H9 (cell line): ENCODE measurements around the gene FCSK. TPM values are rescaled to one million over a fixed set of nuclear protein-coding genes. Genes with fewer than 3 reads are reported as not detected.

Source experiments
- DNase-seq: peaks from one replicate; pipeline ENCODE4 v3.0.0-alpha.2; 2017
- H2AFZ ChIP-seq: one replicate; pipeline ENCODE4 v1.6.1; 2013; ENCODE audit warnings: mild to moderate bottlenecking, low read length, control low read depth, moderate library complexity
- H2AK5ac ChIP-seq: 2 replicates; pipeline ENCODE4 v1.6.1; 2013; ENCODE audit warnings: low read length, control low read depth, mixed read lengths; ENCODE audit not compliant: insufficient read length
- H2BK120ac ChIP-seq: one replicate; pipeline ENCODE4 v1.6.1; 2013; ENCODE audit warnings: low read depth, mild to moderate bottlenecking, low read length, control low read depth, inconsistent platforms; ENCODE audit not compliant: poor library complexity, severe bottlenecking
- H2BK12ac ChIP-seq: 2 replicates; pipeline ENCODE4 v1.6.1; 2013; ENCODE audit warnings: low read length, control low read depth, mixed read lengths, low read depth; ENCODE audit not compliant: insufficient read length
- H2BK15ac ChIP-seq: 2 replicates; pipeline ENCODE4 v1.6.1; 2013; ENCODE audit warnings: low read depth, low read length, control low read depth
- H2BK20ac ChIP-seq: one replicate; pipeline ENCODE4 v1.6.1; 2013; ENCODE audit warnings: low read depth, mild to moderate bottlenecking, low read length, control low read depth, inconsistent platforms; ENCODE audit not compliant: poor library complexity, severe bottlenecking
- H2BK5ac ChIP-seq: 2 replicates; pipeline ENCODE4 v1.6.1; 2013; ENCODE audit warnings: low read length, control low read depth, mixed read lengths; ENCODE audit not compliant: insufficient read length
- H3K14ac ChIP-seq: 2 replicates; pipeline ENCODE4 v1.6.1; 2013; ENCODE audit warnings: low read length, control low read depth; ENCODE audit not compliant: insufficient read depth
- H3K18ac ChIP-seq: 2 replicates; pipeline ENCODE4 v1.6.1; 2013; ENCODE audit warnings: low read depth, mild to moderate bottlenecking, mixed read lengths, low read length, control low read depth; ENCODE audit not compliant: insufficient read length
- H3K23ac ChIP-seq: 2 replicates; pipeline ENCODE4 v1.6.1; 2013; ENCODE audit warnings: low read length, control low read depth, mixed read lengths, low read depth; ENCODE audit not compliant: insufficient read length
- H3K23me2 ChIP-seq: 2 replicates; pipeline ENCODE4 v1.6.1; 2013; ENCODE audit warnings: low read depth, mild to moderate bottlenecking, mixed read lengths, low read length, control low read depth; ENCODE audit not compliant: insufficient read length, poor library complexity, severe bottlenecking
- H3K27ac ChIP-seq: 2 replicates; pipeline ENCODE4 v1.5.1; 2013; ENCODE audit warnings: low read length, control low read depth, mixed read lengths, low read depth; ENCODE audit not compliant: insufficient read length
- H3K27me3 ChIP-seq: 2 replicates; pipeline ENCODE4 v1.6.1; 2013; ENCODE audit warnings: low read length, control low read depth, inconsistent platforms; ENCODE audit not compliant: insufficient read depth
- H3K4ac ChIP-seq: 2 replicates; pipeline ENCODE4 v1.6.1; 2013; ENCODE audit warnings: low read depth, mild to moderate bottlenecking, control low read depth, inconsistent platforms, low read length, moderate library complexity
- H3K4me1 ChIP-seq: 2 replicates; pipeline ENCODE4 v1.6.1; 2013; ENCODE audit warnings: low read length, control low read depth, inconsistent platforms; ENCODE audit not compliant: insufficient read depth
- H3K4me2 ChIP-seq: 2 replicates; pipeline ENCODE4 v1.6.1; 2013; ENCODE audit warnings: low read length, control low read depth, mixed read lengths; ENCODE audit not compliant: insufficient read length, insufficient read depth
- H3K56ac ChIP-seq: 2 replicates; pipeline ENCODE4 v1.6.1; 2013; ENCODE audit warnings: low read depth, mild to moderate bottlenecking, mixed read lengths, low read length, control low read depth; ENCODE audit not compliant: insufficient read length
- H3K79me1 ChIP-seq: 2 replicates; pipeline ENCODE4 v1.6.1; 2013; ENCODE audit warnings: low read depth, mild to moderate bottlenecking, moderate library complexity, low read length, control low read depth, inconsistent platforms; ENCODE audit not compliant: insufficient read depth, poor library complexity, severe bottlenecking
- H3K79me2 ChIP-seq: 2 replicates; pipeline ENCODE4 v1.6.1; 2013; ENCODE audit warnings: low read length, control low read depth, inconsistent platforms; ENCODE audit not compliant: insufficient read depth
- H3K9ac ChIP-seq: 2 replicates; pipeline ENCODE4 v1.6.1; 2013; ENCODE audit warnings: low read length, control low read depth, mixed read lengths; ENCODE audit not compliant: insufficient read length; ENCODE audit errors: extremely low read depth
- H3K9me3 ChIP-seq: one replicate; pipeline ENCODE4 v1.6.1; 2013; ENCODE audit warnings: low read depth, low read length, inconsistent platforms; ENCODE audit not compliant: control insufficient read depth
- H3T11ph ChIP-seq: one replicate; pipeline ENCODE4 v1.6.1; 2013; ENCODE audit warnings: mild to moderate bottlenecking, low read length, control low read depth, inconsistent platforms
- H4K20me1 ChIP-seq: one replicate; pipeline ENCODE4 v1.6.1; 2013; ENCODE audit not compliant: control insufficient read depth, insufficient read length, insufficient read depth
- H4K5ac ChIP-seq: 2 replicates; pipeline ENCODE4 v1.6.1; 2013; ENCODE audit warnings: low read depth, mild to moderate bottlenecking, mixed read lengths, low read length, control low read depth; ENCODE audit not compliant: insufficient read length
- H4K8ac ChIP-seq: replicated peaks from 2 replicates; pipeline ENCODE4 v1.6.1; 2013; ENCODE audit warnings: low read length, control low read depth, mixed read lengths, low read depth; ENCODE audit not compliant: insufficient read length
- H4K91ac ChIP-seq: 2 replicates; pipeline ENCODE4 v1.6.1; 2013; ENCODE audit warnings: low read depth, mild to moderate bottlenecking, moderate library complexity, mixed read lengths, low read length, control low read depth; ENCODE audit not compliant: insufficient read length
- H3K27ac Mint-ChIP-seq, 3 experiments: 2 replicates in 2 of 3; 3 replicates in 1 of 3; pipeline ENCODE4 v1.8.0; 2020 to 2021; ENCODE audit warnings: mixed read lengths in 3 of 3, mild to moderate bottlenecking in 1 of 3, moderate library complexity in 1 of 3
- H3K27me3 Mint-ChIP-seq: 2 replicates; pipeline ENCODE4 v1.8.0; 2021; ENCODE audit warnings: low read depth, mild to moderate bottlenecking, moderate library complexity, mixed read lengths
- H3K36me3 Mint-ChIP-seq, 3 experiments: 2 replicates in 2 of 3; 3 replicates in 1 of 3; pipeline ENCODE4 v1.8.0; 2020 to 2021; ENCODE audit warnings: low read depth in 3 of 3, mixed read lengths in 3 of 3; ENCODE audit not compliant: insufficient read depth in 1 of 3
- H3K4me1 Mint-ChIP-seq, 2 experiments: 2 replicates each; pipeline ENCODE4 v1.8.0; 2020; ENCODE audit warnings: mixed read lengths in 2 of 2
- H3K4me3 Mint-ChIP-seq, 2 experiments: 2 replicates in 1 of 2; 3 replicates in 1 of 2; pipeline ENCODE4 v1.8.0; 2020 to 2021; ENCODE audit warnings: mild to moderate bottlenecking in 2 of 2, mixed read lengths in 2 of 2, moderate library complexity in 1 of 2
- H3K9me3 Mint-ChIP-seq, 2 experiments: 2 replicates in 1 of 2; 3 replicates in 1 of 2; pipeline ENCODE4 v1.8.0; 2020; ENCODE audit warnings: mild to moderate bottlenecking in 2 of 2, mixed read lengths in 2 of 2, moderate library complexity in 1 of 2
- WGBS: extraction: QIAGEN DNeasy Blood & Tissue Kit; methylation state at CpG from one replicate; pipeline ENCODE4 v1.1.7; 2013; ENCODE audit warnings: missing lambda C conversion rate, low lambda C conversion rate, mixed read lengths; ENCODE audit not compliant: insufficient read length; ENCODE audit errors: extremely low coverage; 5-methylcytosine and 5-hydroxymethylcytosine counted together
- total RNA-seq: library from RNA; stranded (reverse); gene quantifications from 2 replicates; pipeline ENCODE4 v1.2.1, GENCODE V29; 2021
- TF ChIP-seq, protein P1 (sequence below): fragments of 200-600 bp; sonication (generic); conservative IDR thresholded peaks from 3 replicates; pipeline ENCODE4 v1.8.0; 2021; ENCODE audit warnings: antibody characterized with exemption, mild to moderate bottlenecking

Gene FCSK
- total RNA-seq, 1 experiment from 2014 or later = 6.5 TPM

DNA sequence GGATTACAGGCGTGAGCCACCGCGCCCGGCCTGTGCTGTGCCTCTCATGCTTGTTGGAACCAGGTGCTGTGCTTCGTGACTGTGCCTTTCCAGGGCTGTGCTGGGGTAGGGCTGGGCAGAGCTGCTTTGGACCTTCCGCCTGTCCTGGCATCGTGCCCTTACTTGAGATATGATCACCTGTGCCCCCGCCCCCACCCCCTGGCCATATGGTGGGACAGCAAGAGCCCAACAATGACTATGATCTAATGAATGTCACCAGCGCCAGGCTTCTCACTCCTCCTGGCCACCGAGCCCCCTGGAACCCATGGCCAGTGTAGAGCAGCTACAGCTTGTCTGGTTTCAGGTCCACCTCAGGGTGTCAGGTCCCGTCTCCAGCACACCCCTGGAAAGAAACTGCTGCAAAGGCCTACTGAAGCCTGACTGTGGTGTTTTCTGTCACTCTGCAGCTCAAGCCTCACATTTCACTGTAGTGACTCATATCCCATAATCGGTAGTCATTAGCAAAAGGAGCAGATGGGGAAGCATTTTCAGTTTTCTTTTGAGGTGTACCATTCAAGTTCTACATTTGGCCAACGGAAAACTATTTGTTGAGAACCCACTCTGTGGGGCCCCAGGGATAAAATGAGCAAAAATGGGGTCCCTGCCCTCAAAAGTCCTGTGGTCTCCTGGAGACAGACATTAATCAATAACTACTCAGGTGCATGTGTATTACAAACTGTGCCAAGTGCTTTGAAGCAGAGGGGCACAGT is 22.1 kb downstream of the FCSK start:
- Histone ChIP-seq H3T11ph (no peak overlapping the region), H3K4me2 (no peak overlapping the region), H3K23ac (no peak overlapping the region), H4K8ac (no peak overlapping the region), H3K56ac (no peak overlapping the region), H3K79me2 (no peaks in the 10 kb centered on the region), H4K20me1 (peaks cover 3% of the 10 kb centered on the region), H3K79me1 (no peaks in the 10 kb centered on the region), H3K4me1 (no peaks in the 10 kb centered on the region; the same call in 1 of the 2 replicates), H3K23me2 (no peaks in the 10 kb centered on the region), H3K18ac (no peak overlapping the region), H3K27me3 (no peaks in the 10 kb centered on the region), H3K14ac (no peak overlapping the region), H4K91ac (no peak overlapping the region), H2BK12ac (no peak overlapping the region), H2AFZ (no peak overlapping the region), H3K9me3 (no peaks in the 10 kb centered on the region), H4K5ac (no peak overlapping the region), H2BK15ac (no peak overlapping the region), H3K27ac (no peak overlapping the region), H2AK5ac (no peak overlapping the region), H3K4ac (no peak overlapping the region), H2BK120ac (no peak overlapping the region), H2BK5ac (no peak overlapping the region), H3K9ac (no peak overlapping the region), H2BK20ac (no peak overlapping the region)
- peaks cover 0 to 13% (median 8%) of the 10 kb centered on the region in 3 experiments; a peak in 5 of 7 replicates for H3K36me3 Mint-ChIP-seq
- H3K4me1 Mint-ChIP-seq = peaks cover 4 to 8% of the 10 kb centered on the region in 2 experiments; a peak in 3 of 4 replicates
- H3K27me3 Mint-ChIP-seq = no peaks in the 10 kb centered on the region
- H3K27ac Mint-ChIP-seq = no peak overlapping the region; a peak in 1 of 7 replicates
- TF ChIP-seq, protein P1, sequence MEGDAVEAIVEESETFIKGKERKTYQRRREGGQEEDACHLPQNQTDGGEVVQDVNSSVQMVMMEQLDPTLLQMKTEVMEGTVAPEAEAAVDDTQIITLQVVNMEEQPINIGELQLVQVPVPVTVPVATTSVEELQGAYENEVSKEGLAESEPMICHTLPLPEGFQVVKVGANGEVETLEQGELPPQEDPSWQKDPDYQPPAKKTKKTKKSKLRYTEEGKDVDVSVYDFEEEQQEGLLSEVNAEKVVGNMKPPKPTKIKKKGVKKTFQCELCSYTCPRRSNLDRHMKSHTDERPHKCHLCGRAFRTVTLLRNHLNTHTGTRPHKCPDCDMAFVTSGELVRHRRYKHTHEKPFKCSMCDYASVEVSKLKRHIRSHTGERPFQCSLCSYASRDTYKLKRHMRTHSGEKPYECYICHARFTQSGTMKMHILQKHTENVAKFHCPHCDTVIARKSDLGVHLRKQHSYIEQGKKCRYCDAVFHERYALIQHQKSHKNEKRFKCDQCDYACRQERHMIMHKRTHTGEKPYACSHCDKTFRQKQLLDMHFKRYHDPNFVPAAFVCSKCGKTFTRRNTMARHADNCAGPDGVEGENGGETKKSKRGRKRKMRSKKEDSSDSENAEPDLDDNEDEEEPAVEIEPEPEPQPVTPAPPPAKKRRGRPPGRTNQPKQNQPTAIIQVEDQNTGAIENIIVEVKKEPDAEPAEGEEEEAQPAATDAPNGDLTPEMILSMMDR = no peak
- no peak overlapping the region; a peak in 1 of 5 replicates for H3K4me3 Mint-ChIP-seq
- WGBS = no CpG with 5 or more reads among the region's 13 CpGs
- no peaks in the 10 kb centered on the region for H3K9me3 Mint-ChIP-seq
- no peak for DNase-seq
